Measurements from ENCODE around the gene ENKUR. TPM values are rescaled to one million over a fixed set of nuclear protein-coding genes. Genes with fewer than 3 reads are reported as not detected.

Gene ENKUR
- total RNA-seq, 1 experiment from 2014 or later, result 0.77 TPM

GRCh38 chr10:25059990-25060389, 44.0 kb upstream of the ENKUR start:
- no peak overlapping the region for H3K4me3 ChIP-seq (ENCODE audit: low read depth, low read length)
- no peaks in the 10 kb centered on the region for H3K9me3 ChIP-seq
- Mint-ChIP-seq H3K4me1 (ENCODE audit: low read depth, unreplicated experiment) (peaks cover 48% of the 10 kb centered on the region), H3K27me3 (ENCODE audit: insufficient read depth, unreplicated experiment) (no peaks in the 10 kb centered on the region), H3K9me3 (ENCODE audit: unreplicated experiment) (no peaks in the 10 kb centered on the region), H3K4me3 (ENCODE audit: unreplicated experiment) (peak overlapping the region; percentile 70), H3K36me3 (ENCODE audit: insufficient read depth, unreplicated experiment) (peaks cover 21% of the 10 kb centered on the region), H3K27ac (ENCODE audit: unreplicated experiment) (peak overlapping the region; percentile 94)
- no TSS peak for BruUV-seq (replicated peaks)
- no peaks in the 10 kb centered on the region for H3K27me3 ChIP-seq (replicated peaks; ENCODE audit: control insufficient read depth, insufficient read depth, low read length)
- CTCF ChIA-PET, result interaction anchor here (0.7 kb wide), 1 partner anchor 17 kb away, joined by 3 read pairs; no protein-coding TSS in a partner anchor
- POLR2A ChIA-PET, result no interaction called here
- intact Hi-C loops (cut with micrococcal nuclease; ENCODE audit: unreplicated experiment), result loop anchor here (1.0 to 5.0 kb wide), 5 partner anchors 19 to 379 kb away; partner anchors contain the start of gene ARHGAP21
- DNase-seq, result peak; percentile 94 to 95
- H3K4me1 ChIP-seq, result peaks cover 35% of the 10 kb centered on the region
- no peak for TF ChIP-seq CTCF (IDR thresholded peaks at IDR 0.05; ENCODE audit: insufficient read depth in 1 of 2, low read depth in 1 of 2, low read length in 1 of 2, severe bottlenecking in 1 of 2, unreplicated experiment in 1 of 2)
- no peaks in the 10 kb centered on the region for H3K36me3 ChIP-seq (ENCODE audit: control insufficient read depth, insufficient read depth, low read length)

GRCh38 chr10:25057886-25058285, 41.9 kb upstream of the ENKUR start:
- no peaks in the 10 kb centered on the region for H3K27me3 ChIP-seq (replicated peaks; ENCODE audit: control insufficient read depth, insufficient read depth, low read length)
- peaks cover 40% of the 10 kb centered on the region for H3K4me1 Mint-ChIP-seq (ENCODE audit: low read depth, unreplicated experiment)
- no peak for DNase-seq
- peak overlapping the region; percentile 29 for H3K27ac Mint-ChIP-seq (ENCODE audit: unreplicated experiment)
- POLR2A ChIA-PET, result no interaction called here
- peaks cover 30% of the 10 kb centered on the region for H3K4me1 ChIP-seq
- no peaks in the 10 kb centered on the region for H3K9me3 ChIP-seq
- no peak for TF ChIP-seq CTCF (IDR thresholded peaks at IDR 0.05; ENCODE audit: insufficient read depth in 1 of 2, low read depth in 1 of 2, low read length in 1 of 2, severe bottlenecking in 1 of 2, unreplicated experiment in 1 of 2)
- H3K36me3 Mint-ChIP-seq (ENCODE audit: insufficient read depth, unreplicated experiment), result peaks cover 21% of the 10 kb centered on the region
- CTCF ChIA-PET, result interaction anchor here (1.4 kb wide), 1 partner anchor 24 kb away, joined by 6 read pairs; no protein-coding TSS in a partner anchor
- intact Hi-C loops (cut with micrococcal nuclease; ENCODE audit: unreplicated experiment), result no loop called here
- no peaks in the 10 kb centered on the region for H3K36me3 ChIP-seq (ENCODE audit: control insufficient read depth, insufficient read depth, low read length)
- no peak overlapping the region for H3K4me3 Mint-ChIP-seq (ENCODE audit: unreplicated experiment)
- H3K9me3 Mint-ChIP-seq (ENCODE audit: unreplicated experiment), result no peaks in the 10 kb centered on the region
- BruUV-seq (replicated peaks), result no TSS peak
- H3K4me3 ChIP-seq (ENCODE audit: low read depth, low read length), result no peak overlapping the region
- no peaks in the 10 kb centered on the region for H3K27me3 Mint-ChIP-seq (ENCODE audit: insufficient read depth, unreplicated experiment)

- no peak overlapping the region for H3K27ac Mint-ChIP-seq (ENCODE audit: unreplicated experiment)
- CTCF ChIA-PET, result interaction anchor here (1.4 kb wide), 1 partner anchor 25 kb away, joined by 6 read pairs; no protein-coding TSS in a partner anchor
- BruUV-seq (replicated peaks), result no TSS peak
- no peaks in the 10 kb centered on the region for H3K36me3 ChIP-seq (ENCODE audit: control insufficient read depth, insufficient read depth, low read length)
- no peak overlapping the region for H3K4me3 Mint-ChIP-seq (ENCODE audit: unreplicated experiment)
- no peaks in the 10 kb centered on the region for H3K9me3 Mint-ChIP-seq (ENCODE audit: unreplicated experiment)
- no peak for TF ChIP-seq CTCF (IDR thresholded peaks at IDR 0.05; ENCODE audit: insufficient read depth in 1 of 2, low read depth in 1 of 2, low read length in 1 of 2, severe bottlenecking in 1 of 2, unreplicated experiment in 1 of 2)
- intact Hi-C loops (cut with micrococcal nuclease; ENCODE audit: unreplicated experiment), result no loop called here
- peaks cover under 1% of the 10 kb centered on the region for H3K9me3 ChIP-seq
- H3K4me1 Mint-ChIP-seq (ENCODE audit: low read depth, unreplicated experiment), result peaks cover 30% of the 10 kb centered on the region
- no peaks in the 10 kb centered on the region for H3K27me3 ChIP-seq (replicated peaks; ENCODE audit: control insufficient read depth, insufficient read depth, low read length)
- DNase-seq, result no peak
- H3K36me3 Mint-ChIP-seq (ENCODE audit: insufficient read depth, unreplicated experiment), result peaks cover 19% of the 10 kb centered on the region
- peaks cover 26% of the 10 kb centered on the region for H3K4me1 ChIP-seq
- POLR2A ChIA-PET, result no interaction called here
- H3K4me3 ChIP-seq (ENCODE audit: low read depth, low read length), result no peak overlapping the region
- no peaks in the 10 kb centered on the region for H3K27me3 Mint-ChIP-seq (ENCODE audit: insufficient read depth, unreplicated experiment)
These were observed 40.8 kb upstream of the ENKUR start for GRCh38 chr10:25056726-25057125.

All from Caco-2 (cell line).